ENCODE measurements around the gene PLA2G12B.
"Not testable (repeated sequence)": the region's sequence is repeated elsewhere in the genome, so short reads cannot be mapped to it uniquely, and the experiment has no call there.

- TF ChIP-seq CTCF, POLR2A (IDR thresholded peaks at IDR 0.05): not testable (repeated sequence)
These were observed 35.2 kb upstream of the PLA2G12B start for GRCh38 chr10:72989771-72990170.
